Loucy (cell line): ENCODE measurements around the gene PPP2R2B.

ENCODE experiments used
- EZH2phosphoT487 ChIP-seq: fragments of 200-600 bp; IDR thresholded peaks from 2 replicates; pipeline ENCODE4 v1.6.1; 2018; ENCODE audit warnings: antibody characterized with exemption, mild to moderate bottlenecking, moderate library complexity, borderline replicate concordance
- TF ChIP-seq, protein P1 (sequence below): fragments of 200-600 bp; sonication (generic); conservative IDR thresholded peaks from 2 replicates; pipeline ENCODE4 v1.5.1; 2014; ENCODE audit warnings: mild to moderate bottlenecking, antibody characterized with exemption, low read length

DNA sequence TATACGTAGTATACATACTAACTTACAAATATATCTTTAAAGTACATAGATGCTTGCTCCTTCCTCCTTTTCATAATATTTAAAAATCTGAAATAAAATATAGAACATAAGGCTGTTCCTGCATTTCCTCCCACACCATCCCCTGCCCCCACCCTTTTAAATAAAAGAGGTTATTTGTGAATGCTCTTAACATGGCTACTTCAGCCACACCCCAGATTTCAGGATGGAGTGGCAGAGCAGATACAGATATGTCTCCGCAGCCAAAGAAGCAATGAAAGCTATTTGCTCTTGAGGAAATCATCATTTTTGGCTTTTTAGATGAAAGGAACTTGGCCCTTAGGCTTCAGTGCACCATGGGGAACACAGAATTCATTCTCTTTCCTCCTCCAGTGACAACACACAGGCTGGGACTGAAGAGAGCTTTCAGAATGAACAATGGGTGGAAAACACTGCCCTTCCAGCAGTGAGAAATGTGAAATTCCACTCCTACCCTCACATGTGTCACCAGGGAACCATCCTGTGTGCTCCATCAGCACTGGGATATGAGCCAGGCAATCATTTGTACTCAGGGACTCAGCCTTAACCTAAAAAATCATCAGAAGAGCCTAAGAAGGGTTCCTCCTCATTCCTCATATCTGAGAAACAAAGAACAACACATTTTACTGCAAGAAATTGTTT is 134.3 kb downstream of the PPP2R2B start:
- TF ChIP-seq, protein P1, sequence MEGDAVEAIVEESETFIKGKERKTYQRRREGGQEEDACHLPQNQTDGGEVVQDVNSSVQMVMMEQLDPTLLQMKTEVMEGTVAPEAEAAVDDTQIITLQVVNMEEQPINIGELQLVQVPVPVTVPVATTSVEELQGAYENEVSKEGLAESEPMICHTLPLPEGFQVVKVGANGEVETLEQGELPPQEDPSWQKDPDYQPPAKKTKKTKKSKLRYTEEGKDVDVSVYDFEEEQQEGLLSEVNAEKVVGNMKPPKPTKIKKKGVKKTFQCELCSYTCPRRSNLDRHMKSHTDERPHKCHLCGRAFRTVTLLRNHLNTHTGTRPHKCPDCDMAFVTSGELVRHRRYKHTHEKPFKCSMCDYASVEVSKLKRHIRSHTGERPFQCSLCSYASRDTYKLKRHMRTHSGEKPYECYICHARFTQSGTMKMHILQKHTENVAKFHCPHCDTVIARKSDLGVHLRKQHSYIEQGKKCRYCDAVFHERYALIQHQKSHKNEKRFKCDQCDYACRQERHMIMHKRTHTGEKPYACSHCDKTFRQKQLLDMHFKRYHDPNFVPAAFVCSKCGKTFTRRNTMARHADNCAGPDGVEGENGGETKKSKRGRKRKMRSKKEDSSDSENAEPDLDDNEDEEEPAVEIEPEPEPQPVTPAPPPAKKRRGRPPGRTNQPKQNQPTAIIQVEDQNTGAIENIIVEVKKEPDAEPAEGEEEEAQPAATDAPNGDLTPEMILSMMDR = no peak
- no peak for TF ChIP-seq EZH2phosphoT487
